Spleen (tissue), 7 donors: ENCODE measurements around the gene SNF8.

Source experiments
- POLR2A ChIP-seq, 3 donors: fragments of 450-650 bp; IDR thresholded peaks; one replicate each; pipeline ENCODE4 v1.5.1; 2017; ENCODE audit warnings: antibody characterized with exemption in 3 of 3, mild to moderate bottlenecking in 1 of 3
- TF ChIP-seq, protein P1 (sequence below), 11 experiments: fragments of 200-600 bp in 7 of 11; fragments of 450-650 bp in 4 of 11; sonication (generic) in 4 of 11; IDR thresholded peaks in 8 of 11; conservative IDR thresholded peaks in 3 of 11; 1 replicate in 7 of 11; 2 replicates in 4 of 11; pipeline versions ENCODE4 v1.4.0 to v1.8.0; 2016 to 2021; ENCODE audit warnings: antibody characterized with exemption in 11 of 11, inconsistent platforms in 4 of 11, mild to moderate bottlenecking in 1 of 11
- donor health status: DM: no; HTN: no; CAD: no; lungs with moderate emphysema.
- donor health status: DM: no; HTN: no; CAD: no.
- donor health status: DM: no; HTN: no; CAD: no.

- no peak for TF ChIP-seq POLR2A (IDR thresholded peaks at IDR 0.05)
- TF ChIP-seq, protein P1, sequence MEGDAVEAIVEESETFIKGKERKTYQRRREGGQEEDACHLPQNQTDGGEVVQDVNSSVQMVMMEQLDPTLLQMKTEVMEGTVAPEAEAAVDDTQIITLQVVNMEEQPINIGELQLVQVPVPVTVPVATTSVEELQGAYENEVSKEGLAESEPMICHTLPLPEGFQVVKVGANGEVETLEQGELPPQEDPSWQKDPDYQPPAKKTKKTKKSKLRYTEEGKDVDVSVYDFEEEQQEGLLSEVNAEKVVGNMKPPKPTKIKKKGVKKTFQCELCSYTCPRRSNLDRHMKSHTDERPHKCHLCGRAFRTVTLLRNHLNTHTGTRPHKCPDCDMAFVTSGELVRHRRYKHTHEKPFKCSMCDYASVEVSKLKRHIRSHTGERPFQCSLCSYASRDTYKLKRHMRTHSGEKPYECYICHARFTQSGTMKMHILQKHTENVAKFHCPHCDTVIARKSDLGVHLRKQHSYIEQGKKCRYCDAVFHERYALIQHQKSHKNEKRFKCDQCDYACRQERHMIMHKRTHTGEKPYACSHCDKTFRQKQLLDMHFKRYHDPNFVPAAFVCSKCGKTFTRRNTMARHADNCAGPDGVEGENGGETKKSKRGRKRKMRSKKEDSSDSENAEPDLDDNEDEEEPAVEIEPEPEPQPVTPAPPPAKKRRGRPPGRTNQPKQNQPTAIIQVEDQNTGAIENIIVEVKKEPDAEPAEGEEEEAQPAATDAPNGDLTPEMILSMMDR (IDR thresholded peaks at IDR 0.05 in 8 of 11, conservative IDR thresholded peaks at IDR 0.05 in 3 of 11), result no peak
Measured at GRCh38 chr17:48929812-48930165, 14.9 kb downstream of the SNF8 start.
